Activated CD4-positive, alpha-beta T cell treated with anti-CD3 and anti-CD28 coated beads, Interleukin-2, Interleukin-6, amounts not matched to agents 100 ng/mL and 50 ng/mL, durations not matched to agents 16 hours and 8 hours (primary cell): ENCODE data around the gene PPP1R12C.
"Not testable (repeated sequence)": the region's sequence is repeated elsewhere in the genome, so short reads cannot be mapped to it uniquely, and the experiment has no call there.

ENCODE experiments used
- DNase-seq: peaks from one replicate; pipeline ENCODE4 v3.0.0-alpha.2; 2020

PPP1R12C gene

DNA sequence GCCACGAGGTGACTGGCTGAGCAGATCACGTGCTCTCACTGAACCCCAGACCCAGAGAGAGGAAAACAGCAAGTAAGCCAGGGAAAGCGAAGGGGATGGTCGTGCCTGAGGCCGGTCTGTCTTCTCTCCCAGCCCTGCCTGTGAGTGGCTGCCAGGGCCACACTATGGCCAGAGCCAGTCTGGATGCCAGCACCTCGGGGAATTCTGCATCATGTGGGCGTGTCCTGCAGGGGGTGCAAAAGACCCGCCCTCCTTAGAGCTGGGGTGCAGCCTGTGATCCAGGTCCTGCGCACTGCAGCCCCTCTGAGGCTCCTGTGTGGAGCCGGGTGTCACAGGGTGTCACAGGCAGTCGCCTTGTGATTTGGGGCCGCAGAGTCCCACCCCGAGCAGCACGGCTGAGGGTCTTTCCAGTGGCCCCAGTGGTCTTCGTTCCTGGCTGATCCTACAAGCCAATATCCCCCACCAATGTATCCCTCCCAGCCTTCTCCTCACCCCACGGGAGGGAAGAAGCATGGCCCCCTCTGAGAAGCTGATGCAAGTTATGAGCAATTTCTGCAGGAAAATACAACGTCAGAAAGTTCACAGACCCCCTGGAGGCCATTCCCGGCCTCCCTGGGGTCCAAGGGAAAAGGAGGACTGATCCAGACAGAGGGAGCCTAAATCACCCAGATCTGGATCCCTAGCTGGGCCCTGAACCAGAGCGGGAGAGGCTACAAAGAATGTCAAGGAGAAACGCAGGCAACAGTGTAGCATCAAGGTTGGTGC lies 7.7 kb downstream of the PPP1R12C start:
- DNase-seq = no peak

GRCh38 chr19:55107252-55107651 lies 10.2 kb downstream of the PPP1R12C start:
- not testable (repeated sequence) for DNase-seq

GRCh38 chr19:55106591-55106990 lies 10.8 kb downstream of the PPP1R12C start:
- DNase-seq = no peak

DNA sequence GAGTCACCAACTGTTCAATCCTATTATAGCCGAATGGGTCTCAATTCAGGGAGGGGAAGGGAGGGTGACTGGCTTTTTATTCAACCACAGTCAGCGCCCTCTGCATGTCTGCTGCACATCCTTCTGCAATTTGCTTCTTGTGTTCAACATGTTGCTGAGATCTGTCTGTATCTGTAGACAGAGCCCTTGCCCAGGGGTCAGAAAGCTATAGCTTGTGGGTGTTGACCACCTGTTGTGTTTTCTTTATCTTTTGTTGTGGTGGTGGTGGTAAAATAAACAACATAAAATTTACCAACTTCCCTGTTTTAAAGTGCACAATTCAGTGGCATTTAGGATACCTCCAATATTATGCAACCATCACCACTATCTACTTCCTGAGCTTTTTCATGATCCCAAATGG lies 12.2 kb downstream of the PPP1R12C start:
- no peak for DNase-seq

DNA sequence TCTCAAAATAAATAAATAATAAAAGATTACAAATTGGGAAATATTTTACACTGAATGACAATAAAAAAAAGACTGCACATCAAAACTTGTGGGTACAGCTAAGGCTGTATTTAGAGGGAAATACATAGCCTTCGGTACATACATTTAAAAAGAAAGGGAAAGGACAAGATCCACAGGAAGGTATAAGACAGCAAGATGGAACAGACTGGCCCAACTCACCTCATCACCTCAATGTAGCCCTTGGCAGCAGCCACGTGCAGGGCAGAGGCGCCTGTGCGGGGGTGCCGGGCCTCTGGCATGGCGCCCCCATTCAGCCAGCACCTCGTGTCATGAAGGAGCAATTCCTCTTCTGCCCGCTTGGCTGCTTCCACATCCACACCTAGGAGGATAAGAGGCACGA lies 14.2 kb downstream of the PPP1R12C start:
- no peak for DNase-seq

DNA sequence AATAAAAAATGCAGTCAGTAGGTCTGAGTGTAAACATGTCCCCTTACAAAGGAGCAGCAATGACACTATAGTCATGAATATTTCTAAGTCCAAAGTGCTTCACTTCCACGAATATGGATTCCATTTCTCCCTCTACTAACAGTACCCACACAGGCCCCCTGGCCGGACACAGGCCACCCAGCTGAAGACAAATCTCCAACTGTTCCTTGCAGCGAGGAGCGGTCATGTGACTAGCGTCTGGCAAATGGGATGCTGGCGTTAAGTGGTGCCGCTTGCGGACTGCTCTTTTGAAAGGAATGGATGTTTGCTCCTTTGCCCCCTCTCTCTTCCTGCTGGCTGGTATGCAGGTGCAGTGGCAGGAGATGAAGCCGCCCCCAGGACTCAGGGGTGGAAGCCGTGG lies 16.2 kb downstream of the PPP1R12C start:
- no peak for DNase-seq

DNA sequence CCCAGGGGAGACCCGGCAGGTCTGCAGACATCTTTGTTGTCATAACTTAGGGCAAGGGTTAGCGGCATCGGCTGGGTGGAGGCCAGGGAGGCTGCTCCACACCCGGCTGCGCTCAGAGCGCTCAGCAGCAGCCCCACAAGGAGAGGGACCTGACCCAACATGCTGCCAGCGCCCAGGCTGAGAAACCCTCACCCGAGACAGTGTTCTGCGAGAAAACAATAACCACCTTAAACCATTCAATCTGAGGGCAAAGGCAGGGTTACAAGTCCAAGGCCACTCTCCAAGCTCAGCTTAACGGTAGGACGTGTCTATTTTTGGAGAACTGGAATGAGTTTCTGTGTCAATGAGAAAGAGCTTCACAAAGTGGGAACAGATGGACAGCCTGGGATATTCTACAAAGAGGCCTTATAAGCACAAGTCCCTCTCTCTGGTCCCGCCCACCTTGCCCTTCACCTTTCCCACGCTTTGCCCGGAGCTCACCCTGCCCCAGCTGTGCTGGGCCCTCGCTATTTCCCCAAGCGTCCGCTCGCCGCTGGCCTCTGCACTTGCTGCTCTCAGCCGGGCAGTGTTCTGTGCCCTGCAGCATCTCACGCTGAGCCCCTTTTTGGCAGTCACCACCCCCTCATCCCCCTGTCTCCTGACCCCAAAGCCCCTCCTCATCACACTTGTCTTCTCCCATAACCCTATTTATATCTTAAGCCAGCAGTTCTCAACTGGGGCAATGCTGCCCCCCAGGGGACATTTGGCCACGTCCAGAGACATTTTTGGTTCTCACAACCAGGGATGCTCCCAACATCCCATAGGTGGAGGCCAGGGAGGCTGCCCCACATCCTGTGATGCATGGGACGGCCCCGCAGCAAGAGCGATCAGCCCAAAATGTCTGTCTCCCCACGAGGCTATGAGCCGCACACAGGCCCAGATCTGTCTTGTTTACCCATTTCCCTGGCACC lies 17.6 kb downstream of the PPP1R12C start:
- DNase-seq = no peak

DNA sequence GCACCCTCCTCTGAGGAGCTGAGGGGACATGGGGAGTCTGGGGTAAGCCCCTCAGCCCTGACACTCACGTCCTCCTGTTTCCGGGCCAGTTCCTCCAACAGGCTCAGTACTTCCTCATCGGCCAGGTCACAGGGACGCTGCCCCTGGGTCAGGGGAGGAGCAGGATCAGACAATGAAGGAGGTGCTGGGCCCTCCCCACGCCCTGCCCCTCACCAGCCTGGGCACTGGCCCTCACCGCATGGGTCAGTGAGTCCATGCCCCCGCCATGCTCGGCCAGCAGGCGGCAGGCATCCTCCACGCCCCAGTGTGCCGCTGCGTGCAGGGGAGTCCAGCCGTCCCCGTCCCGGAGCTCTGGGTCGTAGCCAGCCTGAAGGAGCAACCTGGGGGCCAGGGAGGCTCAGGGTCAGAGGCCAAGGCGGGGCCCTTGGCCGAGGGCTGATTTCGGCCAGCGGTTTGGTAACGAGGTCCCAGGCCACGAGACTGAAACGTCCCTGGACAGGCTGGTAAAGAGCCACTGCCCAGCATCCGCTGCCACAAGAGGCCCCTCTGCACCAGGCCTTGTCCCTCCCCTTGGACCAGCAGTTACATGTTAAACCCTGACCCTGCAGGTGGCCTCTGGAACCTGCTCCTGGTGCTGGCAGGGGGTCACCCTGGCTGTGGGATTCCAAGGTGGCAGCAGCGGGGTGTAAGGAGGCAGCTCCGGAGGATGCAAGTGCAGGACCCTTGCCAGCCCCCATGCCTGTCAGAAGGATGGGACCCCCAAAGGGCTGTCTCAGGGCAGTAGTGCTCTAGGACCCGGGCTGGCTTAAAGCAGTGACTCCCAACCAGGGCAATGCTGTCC lies 18.5 kb downstream of the PPP1R12C start:
- DNase-seq = no peak

GRCh38 chr19:55097864-55098715 lies 19.3 kb downstream of the PPP1R12C start:
- DNase-seq = no peak

DNA sequence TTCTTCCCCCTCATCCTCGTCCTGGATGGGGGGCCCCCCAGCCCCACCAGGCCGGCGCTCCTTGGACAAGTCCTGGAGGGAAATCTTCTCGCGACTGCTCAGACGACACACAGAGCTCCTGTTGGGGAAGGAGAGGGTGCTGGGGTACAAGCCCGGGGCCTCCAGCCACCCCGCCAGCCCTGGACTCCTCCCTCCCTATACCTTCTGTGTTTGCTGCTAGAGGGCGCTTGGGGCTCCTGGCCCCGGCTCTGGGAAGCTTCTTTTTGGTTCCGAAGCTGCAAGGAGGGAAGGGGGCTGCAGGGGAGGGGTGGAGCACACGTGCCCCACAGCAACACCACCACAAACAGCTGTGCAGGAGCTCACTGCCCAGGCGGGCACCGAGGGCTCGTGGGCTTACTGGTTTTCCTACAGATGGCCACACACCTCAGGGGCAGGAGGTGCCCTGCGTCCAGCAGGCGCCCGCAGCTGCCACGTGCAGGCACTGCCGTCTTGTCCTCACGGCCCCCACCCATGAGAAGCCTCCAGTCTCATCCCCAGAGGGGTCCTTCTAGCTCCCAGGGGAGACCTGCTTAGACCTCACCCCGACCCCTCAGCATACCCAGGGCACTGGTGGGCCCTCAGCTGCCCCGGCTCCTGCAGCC lies 21.3 kb downstream of the PPP1R12C start:
- no peak for DNase-seq

DNA sequence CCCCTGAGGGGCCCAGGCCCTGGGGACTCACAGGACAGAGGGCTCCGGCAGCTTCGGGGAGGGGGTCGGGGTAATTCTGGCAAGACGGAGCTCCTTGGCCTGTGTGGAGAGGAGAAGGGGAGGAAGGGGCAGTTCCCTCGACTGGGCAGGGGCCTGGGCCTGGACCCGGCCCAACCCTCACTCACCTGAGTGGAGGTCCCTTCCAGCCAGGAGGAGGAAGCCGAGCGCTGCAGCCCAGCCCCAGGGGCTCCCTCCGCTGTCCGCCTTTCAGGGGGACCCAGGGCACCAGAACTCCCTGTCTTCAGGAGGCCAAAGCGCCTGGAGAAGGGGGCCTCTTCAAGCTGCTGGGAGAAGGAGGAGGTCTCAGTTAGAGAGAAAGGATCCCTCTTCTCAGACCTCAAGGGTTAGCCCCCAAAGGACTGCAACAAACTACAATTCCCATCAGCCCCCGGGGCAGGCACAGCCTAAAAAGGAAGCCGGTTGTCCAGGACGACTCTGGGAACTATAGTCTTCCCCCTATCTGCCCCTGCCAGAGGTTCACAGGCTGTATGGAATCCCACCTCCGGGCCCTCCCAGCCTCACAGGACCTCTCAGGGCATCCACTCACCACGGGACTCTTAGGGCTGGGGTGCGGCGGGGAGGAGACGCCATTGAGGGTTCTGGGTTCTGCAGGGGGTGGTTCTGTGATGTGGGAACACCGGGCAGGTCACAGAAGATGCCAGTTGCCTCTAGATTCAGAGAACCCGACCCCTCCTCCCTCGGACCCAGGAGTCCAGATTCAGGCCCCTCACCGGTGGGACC lies 22.0 kb downstream of the PPP1R12C start:
- DNase-seq = no peak

DNA sequence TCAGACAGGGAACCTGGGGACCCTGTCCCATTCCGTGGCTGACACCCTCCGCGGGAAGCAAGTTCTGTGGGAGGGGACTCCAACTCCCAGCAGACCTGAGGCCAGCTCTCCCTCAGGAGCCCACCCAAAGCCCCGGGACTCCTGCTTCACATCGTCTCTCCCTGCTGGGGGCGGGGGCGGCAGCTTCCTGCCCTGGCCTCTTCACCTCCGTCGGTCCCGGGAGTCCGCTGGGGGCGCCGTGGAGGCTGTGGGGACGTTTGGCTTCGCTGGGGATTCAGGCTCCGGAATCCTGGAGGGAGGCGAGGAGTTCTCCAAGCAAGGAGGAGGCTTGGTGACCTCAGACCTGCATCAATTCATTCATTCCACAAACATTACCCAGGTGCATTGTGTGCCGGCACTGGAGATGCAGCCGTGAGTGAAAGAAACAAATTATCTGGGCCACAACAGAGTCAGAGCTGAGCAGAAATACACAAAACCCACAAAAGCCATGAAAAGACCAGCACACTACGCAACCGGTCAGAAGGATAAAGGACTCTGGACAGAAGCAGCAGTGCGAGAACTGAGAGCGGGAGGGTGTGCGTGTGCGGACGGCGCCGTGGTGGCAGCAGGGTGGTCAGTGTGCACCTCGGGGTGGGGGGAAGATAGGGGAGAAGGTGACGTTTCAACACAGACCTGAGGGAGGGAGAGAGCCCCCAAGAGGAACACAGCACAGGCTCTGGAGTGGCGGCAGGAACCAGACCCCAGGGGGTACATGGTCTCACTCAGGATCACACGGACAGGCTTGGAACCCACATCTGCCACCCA lies 22.8 kb downstream of the PPP1R12C start:
- DNase-seq = no peak

- DNase-seq = no peak
These were observed 24.8 kb downstream of the PPP1R12C start for GRCh38 chr19:55092423-55093318.

DNA sequence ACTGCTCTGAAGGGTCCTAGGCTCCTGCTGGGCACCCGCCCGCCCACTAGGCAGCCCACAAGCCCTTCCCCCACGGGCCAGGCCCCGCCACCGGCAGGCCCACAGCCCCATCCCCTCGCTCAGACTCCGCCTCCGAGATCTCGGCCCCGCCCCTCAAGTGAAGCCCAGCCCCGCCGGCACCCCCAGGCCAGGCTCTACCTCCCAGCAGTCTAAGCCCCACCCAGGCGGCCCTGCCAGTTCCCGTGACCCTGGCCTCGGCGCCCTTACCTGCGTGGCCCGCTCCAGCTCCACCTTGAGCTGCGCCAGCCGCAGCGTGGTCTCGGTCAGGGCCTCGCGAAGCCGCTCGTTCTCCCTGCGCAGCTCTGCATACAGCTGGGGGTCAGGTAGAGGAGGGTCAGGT lies 25.5 kb downstream of the PPP1R12C start:
- no peak for DNase-seq

DNA sequence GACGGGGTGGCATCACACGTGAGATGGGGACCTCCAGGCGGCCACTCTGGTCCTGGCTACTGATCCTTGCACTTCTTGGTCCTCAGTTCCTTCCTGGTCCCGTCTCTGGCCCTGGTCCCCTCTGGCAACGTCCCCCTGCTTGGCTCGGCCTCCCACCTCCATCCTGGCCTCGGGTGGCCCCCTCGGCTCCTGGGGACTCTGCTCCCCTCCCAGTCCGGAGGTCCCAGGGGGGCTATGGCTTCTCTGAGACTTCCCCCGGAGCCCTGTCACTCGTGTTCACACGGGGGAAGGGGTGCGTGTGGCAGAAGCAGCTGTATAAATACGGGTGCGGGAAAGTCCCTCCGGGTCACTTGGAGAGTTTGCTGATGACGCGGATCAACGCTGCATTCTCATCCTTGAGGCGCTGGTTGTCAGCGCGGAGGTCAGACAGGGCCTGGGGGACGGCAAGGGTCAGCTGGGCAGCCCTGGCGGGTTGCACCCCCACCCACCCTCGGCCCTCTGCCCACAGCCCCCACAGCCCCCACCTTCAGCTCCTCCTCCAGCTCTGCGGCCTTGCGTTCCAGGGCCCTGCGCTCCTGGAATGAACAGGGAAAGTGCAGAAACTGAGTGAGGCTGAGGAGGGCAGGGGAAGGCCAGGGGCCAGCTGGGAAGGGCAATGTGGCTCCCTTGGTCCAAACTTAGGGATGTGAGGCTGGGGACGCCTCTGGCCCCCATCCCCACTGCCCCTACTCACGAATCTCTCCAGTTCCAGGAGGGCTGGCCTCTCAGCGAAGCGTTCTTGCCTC lies 26.1 kb downstream of the PPP1R12C start:
- DNase-seq = no peak

DNA sequence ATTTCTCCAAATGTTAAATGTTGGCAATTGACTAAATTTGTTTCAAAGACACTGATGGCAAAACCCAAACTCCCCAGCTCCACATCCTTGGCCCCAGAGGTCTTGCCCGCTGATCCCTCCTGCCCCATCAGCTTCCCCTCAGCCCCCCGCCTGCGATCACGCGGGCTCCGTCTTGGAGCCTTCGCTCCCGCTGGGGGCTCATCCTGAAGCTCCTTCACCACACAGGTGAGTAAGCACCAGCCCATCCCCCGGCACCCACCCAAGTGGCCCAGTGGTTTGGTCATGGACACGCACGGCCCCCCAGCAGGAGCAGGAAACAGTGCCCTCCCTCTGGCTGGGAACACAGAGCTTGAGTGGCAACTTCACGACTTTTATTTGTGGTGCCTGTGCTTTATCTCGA lies 26.9 kb downstream of the PPP1R12C start:
- DNase-seq = no peak

GRCh38 chr19:55089342-55089944 lies 28.0 kb downstream of the PPP1R12C start:
- DNase-seq = no peak
